H9 (cell line): ENCODE data around the gene DPF1. TPM values are rescaled to one million over a fixed set of nuclear protein-coding genes. Genes with fewer than 3 reads are reported as not detected.

Experiments used
- DNase-seq: peaks from one replicate; pipeline ENCODE4 v3.0.0-alpha.2; 2017
- H2AFZ ChIP-seq: one replicate; pipeline ENCODE4 v1.6.1; 2013; ENCODE audit warnings: mild to moderate bottlenecking, low read length, control low read depth, moderate library complexity
- H2AK5ac ChIP-seq: 2 replicates; pipeline ENCODE4 v1.6.1; 2013; ENCODE audit warnings: low read length, control low read depth, mixed read lengths; ENCODE audit not compliant: insufficient read length
- H2BK120ac ChIP-seq: one replicate; pipeline ENCODE4 v1.6.1; 2013; ENCODE audit warnings: low read depth, mild to moderate bottlenecking, low read length, control low read depth, inconsistent platforms; ENCODE audit not compliant: poor library complexity, severe bottlenecking
- H2BK12ac ChIP-seq: 2 replicates; pipeline ENCODE4 v1.6.1; 2013; ENCODE audit warnings: low read length, control low read depth, mixed read lengths, low read depth; ENCODE audit not compliant: insufficient read length
- H2BK15ac ChIP-seq: 2 replicates; pipeline ENCODE4 v1.6.1; 2013; ENCODE audit warnings: low read depth, low read length, control low read depth
- H2BK20ac ChIP-seq: one replicate; pipeline ENCODE4 v1.6.1; 2013; ENCODE audit warnings: low read depth, mild to moderate bottlenecking, low read length, control low read depth, inconsistent platforms; ENCODE audit not compliant: poor library complexity, severe bottlenecking
- H2BK5ac ChIP-seq: 2 replicates; pipeline ENCODE4 v1.6.1; 2013; ENCODE audit warnings: low read length, control low read depth, mixed read lengths; ENCODE audit not compliant: insufficient read length
- H3K14ac ChIP-seq: 2 replicates; pipeline ENCODE4 v1.6.1; 2013; ENCODE audit warnings: low read length, control low read depth; ENCODE audit not compliant: insufficient read depth
- H3K18ac ChIP-seq: 2 replicates; pipeline ENCODE4 v1.6.1; 2013; ENCODE audit warnings: low read depth, mild to moderate bottlenecking, mixed read lengths, low read length, control low read depth; ENCODE audit not compliant: insufficient read length
- H3K23ac ChIP-seq: 2 replicates; pipeline ENCODE4 v1.6.1; 2013; ENCODE audit warnings: low read length, control low read depth, mixed read lengths, low read depth; ENCODE audit not compliant: insufficient read length
- H3K23me2 ChIP-seq: 2 replicates; pipeline ENCODE4 v1.6.1; 2013; ENCODE audit warnings: low read depth, mild to moderate bottlenecking, mixed read lengths, low read length, control low read depth; ENCODE audit not compliant: insufficient read length, poor library complexity, severe bottlenecking
- H3K27ac ChIP-seq: 2 replicates; pipeline ENCODE4 v1.5.1; 2013; ENCODE audit warnings: low read length, control low read depth, mixed read lengths, low read depth; ENCODE audit not compliant: insufficient read length
- H3K27me3 ChIP-seq: 2 replicates; pipeline ENCODE4 v1.6.1; 2013; ENCODE audit warnings: low read length, control low read depth, inconsistent platforms; ENCODE audit not compliant: insufficient read depth
- H3K4ac ChIP-seq: 2 replicates; pipeline ENCODE4 v1.6.1; 2013; ENCODE audit warnings: low read depth, mild to moderate bottlenecking, control low read depth, inconsistent platforms, low read length, moderate library complexity
- H3K4me1 ChIP-seq: 2 replicates; pipeline ENCODE4 v1.6.1; 2013; ENCODE audit warnings: low read length, control low read depth, inconsistent platforms; ENCODE audit not compliant: insufficient read depth
- H3K4me2 ChIP-seq: 2 replicates; pipeline ENCODE4 v1.6.1; 2013; ENCODE audit warnings: low read length, control low read depth, mixed read lengths; ENCODE audit not compliant: insufficient read length, insufficient read depth
- H3K56ac ChIP-seq: 2 replicates; pipeline ENCODE4 v1.6.1; 2013; ENCODE audit warnings: low read depth, mild to moderate bottlenecking, mixed read lengths, low read length, control low read depth; ENCODE audit not compliant: insufficient read length
- H3K79me1 ChIP-seq: 2 replicates; pipeline ENCODE4 v1.6.1; 2013; ENCODE audit warnings: low read depth, mild to moderate bottlenecking, moderate library complexity, low read length, control low read depth, inconsistent platforms; ENCODE audit not compliant: insufficient read depth, poor library complexity, severe bottlenecking
- H3K79me2 ChIP-seq: 2 replicates; pipeline ENCODE4 v1.6.1; 2013; ENCODE audit warnings: low read length, control low read depth, inconsistent platforms; ENCODE audit not compliant: insufficient read depth
- H3K9ac ChIP-seq: 2 replicates; pipeline ENCODE4 v1.6.1; 2013; ENCODE audit warnings: low read length, control low read depth, mixed read lengths; ENCODE audit not compliant: insufficient read length; ENCODE audit errors: extremely low read depth
- H3K9me3 ChIP-seq: one replicate; pipeline ENCODE4 v1.6.1; 2013; ENCODE audit warnings: low read depth, low read length, inconsistent platforms; ENCODE audit not compliant: control insufficient read depth
- H3T11ph ChIP-seq: one replicate; pipeline ENCODE4 v1.6.1; 2013; ENCODE audit warnings: mild to moderate bottlenecking, low read length, control low read depth, inconsistent platforms
- H4K20me1 ChIP-seq: one replicate; pipeline ENCODE4 v1.6.1; 2013; ENCODE audit not compliant: control insufficient read depth, insufficient read length, insufficient read depth
- H4K5ac ChIP-seq: 2 replicates; pipeline ENCODE4 v1.6.1; 2013; ENCODE audit warnings: low read depth, mild to moderate bottlenecking, mixed read lengths, low read length, control low read depth; ENCODE audit not compliant: insufficient read length
- H4K8ac ChIP-seq: replicated peaks from 2 replicates; pipeline ENCODE4 v1.6.1; 2013; ENCODE audit warnings: low read length, control low read depth, mixed read lengths, low read depth; ENCODE audit not compliant: insufficient read length
- H4K91ac ChIP-seq: 2 replicates; pipeline ENCODE4 v1.6.1; 2013; ENCODE audit warnings: low read depth, mild to moderate bottlenecking, moderate library complexity, mixed read lengths, low read length, control low read depth; ENCODE audit not compliant: insufficient read length
- H3K27ac Mint-ChIP-seq, 3 experiments: 2 replicates in 2 of 3; 3 replicates in 1 of 3; pipeline ENCODE4 v1.8.0; 2020 to 2021; ENCODE audit warnings: mixed read lengths in 3 of 3, mild to moderate bottlenecking in 1 of 3, moderate library complexity in 1 of 3
- H3K27me3 Mint-ChIP-seq: 2 replicates; pipeline ENCODE4 v1.8.0; 2021; ENCODE audit warnings: low read depth, mild to moderate bottlenecking, moderate library complexity, mixed read lengths
- H3K36me3 Mint-ChIP-seq, 3 experiments: 2 replicates in 2 of 3; 3 replicates in 1 of 3; pipeline ENCODE4 v1.8.0; 2020 to 2021; ENCODE audit warnings: low read depth in 3 of 3, mixed read lengths in 3 of 3; ENCODE audit not compliant: insufficient read depth in 1 of 3
- H3K4me1 Mint-ChIP-seq, 2 experiments: 2 replicates each; pipeline ENCODE4 v1.8.0; 2020; ENCODE audit warnings: mixed read lengths in 2 of 2
- H3K4me3 Mint-ChIP-seq, 2 experiments: 2 replicates in 1 of 2; 3 replicates in 1 of 2; pipeline ENCODE4 v1.8.0; 2020 to 2021; ENCODE audit warnings: mild to moderate bottlenecking in 2 of 2, mixed read lengths in 2 of 2, moderate library complexity in 1 of 2
- H3K9me3 Mint-ChIP-seq, 2 experiments: 2 replicates in 1 of 2; 3 replicates in 1 of 2; pipeline ENCODE4 v1.8.0; 2020; ENCODE audit warnings: mild to moderate bottlenecking in 2 of 2, mixed read lengths in 2 of 2, moderate library complexity in 1 of 2
- CTCF ChIP-seq: fragments of 200-600 bp; sonication (generic); conservative IDR thresholded peaks from 3 replicates; pipeline ENCODE4 v1.8.0; 2021; ENCODE audit warnings: antibody characterized with exemption, mild to moderate bottlenecking
- WGBS: extraction: QIAGEN DNeasy Blood & Tissue Kit; methylation state at CpG from one replicate; pipeline ENCODE4 v1.1.7; 2013; ENCODE audit warnings: missing lambda C conversion rate, low lambda C conversion rate, mixed read lengths; ENCODE audit not compliant: insufficient read length; ENCODE audit errors: extremely low coverage; 5-methylcytosine and 5-hydroxymethylcytosine counted together
- total RNA-seq: library from RNA; stranded (reverse); gene quantifications from 2 replicates; pipeline ENCODE4 v1.2.1, GENCODE V29; 2021

Gene DPF1
- total RNA-seq, 1 experiment from 2014 or later: 12.0 TPM

GRCh38 chr19:38266981-38267597 lies 43.1 kb upstream of the DPF1 start:
- H3K9me3 Mint-ChIP-seq: no peaks in the 10 kb centered on the region; a peak in 2 of 5 replicates
- H3K27me3 Mint-ChIP-seq: no peaks in the 10 kb centered on the region
- H3K23ac ChIP-seq: no peak overlapping the region
- no peak overlapping the region for H3K18ac ChIP-seq
- no peak overlapping the region for H4K8ac ChIP-seq
- no peak overlapping the region for H3K27ac ChIP-seq
- no peak overlapping the region for H2AK5ac ChIP-seq
- no peak overlapping the region for H4K91ac ChIP-seq
- peak overlapping the region; percentile 33 for H3K9ac ChIP-seq
- H3K14ac ChIP-seq: peak overlapping the region; percentile 36; the same call in 1 of the 2 replicates
- no peak overlapping the region for H3T11ph ChIP-seq
- peak overlapping the region; percentile 15 for H3K4me2 ChIP-seq
- H3K79me1 ChIP-seq: peaks cover 17% of the 10 kb centered on the region
- peaks cover 12% of the 10 kb centered on the region; the same call in 1 of the 2 replicates for H3K4me1 ChIP-seq
- no peaks in the 10 kb centered on the region for H4K20me1 ChIP-seq
- no peak overlapping the region for H2BK5ac ChIP-seq
- peaks cover 2 to 20% (median 16%) of the 10 kb centered on the region in 3 experiments; a peak in 4 of 7 replicates for H3K36me3 Mint-ChIP-seq
- no peak for TF ChIP-seq CTCF
- H2BK120ac ChIP-seq: no peak overlapping the region
- WGBS: no CpG with 5 or more reads among the region's 12 CpGs
- no peak overlapping the region for H2BK12ac ChIP-seq
- H3K23me2 ChIP-seq: peaks cover 11% of the 10 kb centered on the region
- H2BK20ac ChIP-seq: no peak overlapping the region
- H2AFZ ChIP-seq: no peak overlapping the region
- H4K5ac ChIP-seq: no peak overlapping the region
- no peaks in the 10 kb centered on the region for H3K27me3 ChIP-seq
- H3K4ac ChIP-seq: no peak overlapping the region
- H3K9me3 ChIP-seq: no peaks in the 10 kb centered on the region
- no peak overlapping the region for H2BK15ac ChIP-seq
- DNase-seq: no peak
- peak overlapping the region; percentile 1 to 96 (median 94); a peak in 4 of 7 replicates for H3K27ac Mint-ChIP-seq
- H3K56ac ChIP-seq: no peak overlapping the region
- peak overlapping the region; percentile 96 to 100 for H3K4me3 Mint-ChIP-seq
- H3K4me1 Mint-ChIP-seq: peaks cover 60 to 65% of the 10 kb centered on the region in 2 experiments
- peaks cover 39% of the 10 kb centered on the region; the same call in 1 of the 2 replicates for H3K79me2 ChIP-seq
